H9 (cell line): ENCODE results near the gene TEX51. TPM values are rescaled to one million over a fixed set of nuclear protein-coding genes. Genes with fewer than 3 reads are reported as not detected.

Source experiments
- DNase-seq: peaks from one replicate; pipeline ENCODE4 v3.0.0-alpha.2; 2017
- H2AFZ ChIP-seq: one replicate; pipeline ENCODE4 v1.6.1; 2013; ENCODE audit warnings: mild to moderate bottlenecking, low read length, control low read depth, moderate library complexity
- H2AK5ac ChIP-seq: 2 replicates; pipeline ENCODE4 v1.6.1; 2013; ENCODE audit warnings: low read length, control low read depth, mixed read lengths; ENCODE audit not compliant: insufficient read length
- H2BK120ac ChIP-seq: one replicate; pipeline ENCODE4 v1.6.1; 2013; ENCODE audit warnings: low read depth, mild to moderate bottlenecking, low read length, control low read depth, inconsistent platforms; ENCODE audit not compliant: poor library complexity, severe bottlenecking
- H2BK12ac ChIP-seq: 2 replicates; pipeline ENCODE4 v1.6.1; 2013; ENCODE audit warnings: low read length, control low read depth, mixed read lengths, low read depth; ENCODE audit not compliant: insufficient read length
- H2BK15ac ChIP-seq: 2 replicates; pipeline ENCODE4 v1.6.1; 2013; ENCODE audit warnings: low read depth, low read length, control low read depth
- H2BK20ac ChIP-seq: one replicate; pipeline ENCODE4 v1.6.1; 2013; ENCODE audit warnings: low read depth, mild to moderate bottlenecking, low read length, control low read depth, inconsistent platforms; ENCODE audit not compliant: poor library complexity, severe bottlenecking
- H2BK5ac ChIP-seq: 2 replicates; pipeline ENCODE4 v1.6.1; 2013; ENCODE audit warnings: low read length, control low read depth, mixed read lengths; ENCODE audit not compliant: insufficient read length
- H3K14ac ChIP-seq: 2 replicates; pipeline ENCODE4 v1.6.1; 2013; ENCODE audit warnings: low read length, control low read depth; ENCODE audit not compliant: insufficient read depth
- H3K18ac ChIP-seq: 2 replicates; pipeline ENCODE4 v1.6.1; 2013; ENCODE audit warnings: low read depth, mild to moderate bottlenecking, mixed read lengths, low read length, control low read depth; ENCODE audit not compliant: insufficient read length
- H3K23ac ChIP-seq: 2 replicates; pipeline ENCODE4 v1.6.1; 2013; ENCODE audit warnings: low read length, control low read depth, mixed read lengths, low read depth; ENCODE audit not compliant: insufficient read length
- H3K23me2 ChIP-seq: 2 replicates; pipeline ENCODE4 v1.6.1; 2013; ENCODE audit warnings: low read depth, mild to moderate bottlenecking, mixed read lengths, low read length, control low read depth; ENCODE audit not compliant: insufficient read length, poor library complexity, severe bottlenecking
- H3K27ac ChIP-seq: 2 replicates; pipeline ENCODE4 v1.5.1; 2013; ENCODE audit warnings: low read length, control low read depth, mixed read lengths, low read depth; ENCODE audit not compliant: insufficient read length
- H3K27me3 ChIP-seq: 2 replicates; pipeline ENCODE4 v1.6.1; 2013; ENCODE audit warnings: low read length, control low read depth, inconsistent platforms; ENCODE audit not compliant: insufficient read depth
- H3K4ac ChIP-seq: 2 replicates; pipeline ENCODE4 v1.6.1; 2013; ENCODE audit warnings: low read depth, mild to moderate bottlenecking, control low read depth, inconsistent platforms, low read length, moderate library complexity
- H3K4me1 ChIP-seq: 2 replicates; pipeline ENCODE4 v1.6.1; 2013; ENCODE audit warnings: low read length, control low read depth, inconsistent platforms; ENCODE audit not compliant: insufficient read depth
- H3K4me2 ChIP-seq: 2 replicates; pipeline ENCODE4 v1.6.1; 2013; ENCODE audit warnings: low read length, control low read depth, mixed read lengths; ENCODE audit not compliant: insufficient read length, insufficient read depth
- H3K56ac ChIP-seq: 2 replicates; pipeline ENCODE4 v1.6.1; 2013; ENCODE audit warnings: low read depth, mild to moderate bottlenecking, mixed read lengths, low read length, control low read depth; ENCODE audit not compliant: insufficient read length
- H3K79me1 ChIP-seq: 2 replicates; pipeline ENCODE4 v1.6.1; 2013; ENCODE audit warnings: low read depth, mild to moderate bottlenecking, moderate library complexity, low read length, control low read depth, inconsistent platforms; ENCODE audit not compliant: insufficient read depth, poor library complexity, severe bottlenecking
- H3K79me2 ChIP-seq: 2 replicates; pipeline ENCODE4 v1.6.1; 2013; ENCODE audit warnings: low read length, control low read depth, inconsistent platforms; ENCODE audit not compliant: insufficient read depth
- H3K9ac ChIP-seq: 2 replicates; pipeline ENCODE4 v1.6.1; 2013; ENCODE audit warnings: low read length, control low read depth, mixed read lengths; ENCODE audit not compliant: insufficient read length; ENCODE audit errors: extremely low read depth
- H3K9me3 ChIP-seq: one replicate; pipeline ENCODE4 v1.6.1; 2013; ENCODE audit warnings: low read depth, low read length, inconsistent platforms; ENCODE audit not compliant: control insufficient read depth
- H3T11ph ChIP-seq: one replicate; pipeline ENCODE4 v1.6.1; 2013; ENCODE audit warnings: mild to moderate bottlenecking, low read length, control low read depth, inconsistent platforms
- H4K20me1 ChIP-seq: one replicate; pipeline ENCODE4 v1.6.1; 2013; ENCODE audit not compliant: control insufficient read depth, insufficient read length, insufficient read depth
- H4K5ac ChIP-seq: 2 replicates; pipeline ENCODE4 v1.6.1; 2013; ENCODE audit warnings: low read depth, mild to moderate bottlenecking, mixed read lengths, low read length, control low read depth; ENCODE audit not compliant: insufficient read length
- H4K8ac ChIP-seq: replicated peaks from 2 replicates; pipeline ENCODE4 v1.6.1; 2013; ENCODE audit warnings: low read length, control low read depth, mixed read lengths, low read depth; ENCODE audit not compliant: insufficient read length
- H4K91ac ChIP-seq: 2 replicates; pipeline ENCODE4 v1.6.1; 2013; ENCODE audit warnings: low read depth, mild to moderate bottlenecking, moderate library complexity, mixed read lengths, low read length, control low read depth; ENCODE audit not compliant: insufficient read length
- H3K27ac Mint-ChIP-seq, 3 experiments: 2 replicates in 2 of 3; 3 replicates in 1 of 3; pipeline ENCODE4 v1.8.0; 2020 to 2021; ENCODE audit warnings: mixed read lengths in 3 of 3, mild to moderate bottlenecking in 1 of 3, moderate library complexity in 1 of 3
- H3K27me3 Mint-ChIP-seq: 2 replicates; pipeline ENCODE4 v1.8.0; 2021; ENCODE audit warnings: low read depth, mild to moderate bottlenecking, moderate library complexity, mixed read lengths
- H3K36me3 Mint-ChIP-seq, 3 experiments: 2 replicates in 2 of 3; 3 replicates in 1 of 3; pipeline ENCODE4 v1.8.0; 2020 to 2021; ENCODE audit warnings: low read depth in 3 of 3, mixed read lengths in 3 of 3; ENCODE audit not compliant: insufficient read depth in 1 of 3
- H3K4me1 Mint-ChIP-seq, 2 experiments: 2 replicates each; pipeline ENCODE4 v1.8.0; 2020; ENCODE audit warnings: mixed read lengths in 2 of 2
- H3K4me3 Mint-ChIP-seq, 2 experiments: 2 replicates in 1 of 2; 3 replicates in 1 of 2; pipeline ENCODE4 v1.8.0; 2020 to 2021; ENCODE audit warnings: mild to moderate bottlenecking in 2 of 2, mixed read lengths in 2 of 2, moderate library complexity in 1 of 2
- H3K9me3 Mint-ChIP-seq, 2 experiments: 2 replicates in 1 of 2; 3 replicates in 1 of 2; pipeline ENCODE4 v1.8.0; 2020; ENCODE audit warnings: mild to moderate bottlenecking in 2 of 2, mixed read lengths in 2 of 2, moderate library complexity in 1 of 2
- CTCF ChIP-seq: fragments of 200-600 bp; sonication (generic); conservative IDR thresholded peaks from 3 replicates; pipeline ENCODE4 v1.8.0; 2021; ENCODE audit warnings: antibody characterized with exemption, mild to moderate bottlenecking
- WGBS: extraction: QIAGEN DNeasy Blood & Tissue Kit; methylation state at CpG from one replicate; pipeline ENCODE4 v1.1.7; 2013; ENCODE audit warnings: missing lambda C conversion rate, low lambda C conversion rate, mixed read lengths; ENCODE audit not compliant: insufficient read length; ENCODE audit errors: extremely low coverage; 5-methylcytosine and 5-hydroxymethylcytosine counted together
- total RNA-seq: library from RNA; stranded (reverse); gene quantifications from 2 replicates; pipeline ENCODE4 v1.2.1, GENCODE V29; 2021

Gene TEX51
- total RNA-seq, 1 experiment from 2014 or later: not detected

- Histone ChIP-seq H3K9ac (no peak overlapping the region), H3K23ac (no peak overlapping the region), H3K18ac (no peak overlapping the region), H3K27me3 (no peaks in the 10 kb centered on the region), H2BK15ac (no peak overlapping the region), H4K91ac (no peak overlapping the region), H4K8ac (no peak overlapping the region), H3K79me2 (no peaks in the 10 kb centered on the region), H3K9me3 (no peaks in the 10 kb centered on the region), H3K4me1 (no peaks in the 10 kb centered on the region), H3K79me1 (no peaks in the 10 kb centered on the region), H3T11ph (no peak overlapping the region), H2BK12ac (no peak overlapping the region), H3K4ac (no peak overlapping the region), H2BK5ac (no peak overlapping the region), H2AK5ac (no peak overlapping the region), H3K4me2 (no peak overlapping the region), H4K5ac (no peak overlapping the region), H3K56ac (no peak overlapping the region), H2BK20ac (no peak overlapping the region), H3K27ac (no peak overlapping the region), H4K20me1 (no peaks in the 10 kb centered on the region), H2BK120ac (no peak overlapping the region), H3K23me2 (no peaks in the 10 kb centered on the region), H3K14ac (no peak overlapping the region), H2AFZ (no peak overlapping the region)
- Mint-ChIP-seq H3K4me3 (no peak overlapping the region), H3K9me3 (peaks cover 12 to 15% of the 10 kb centered on the region in 2 experiments), H3K36me3 (peaks cover 6 to 15% (median 7%) of the 10 kb centered on the region in 3 experiments; a peak in 6 of 7 replicates), H3K27me3 (no peaks in the 10 kb centered on the region; the same call in 1 of the 2 replicates), H3K4me1 (0 out of 4 replicates have a peak, but pooled peaks cover 2 to 3% of the 10 kb centered on the region in 2 experiments), H3K27ac (no peak overlapping the region)
- no peak for DNase-seq
- WGBS: no CpG with 5 or more reads among the region's 5 CpGs
- no peak for TF ChIP-seq CTCF
Measured at GRCh38 chr2:126863336-126864015, 35.2 kb upstream of the TEX51 start.
